Measurements from ENCODE around the gene SCART1.
"Not testable (repeated sequence)": the region's sequence is repeated elsewhere in the genome, so short reads cannot be mapped to it uniquely, and the experiment has no call there.

GRCh38 chr10:133518517-133518916 is 64.8 kb downstream of the SCART1 start:
- TF ChIP-seq, protein P1, sequence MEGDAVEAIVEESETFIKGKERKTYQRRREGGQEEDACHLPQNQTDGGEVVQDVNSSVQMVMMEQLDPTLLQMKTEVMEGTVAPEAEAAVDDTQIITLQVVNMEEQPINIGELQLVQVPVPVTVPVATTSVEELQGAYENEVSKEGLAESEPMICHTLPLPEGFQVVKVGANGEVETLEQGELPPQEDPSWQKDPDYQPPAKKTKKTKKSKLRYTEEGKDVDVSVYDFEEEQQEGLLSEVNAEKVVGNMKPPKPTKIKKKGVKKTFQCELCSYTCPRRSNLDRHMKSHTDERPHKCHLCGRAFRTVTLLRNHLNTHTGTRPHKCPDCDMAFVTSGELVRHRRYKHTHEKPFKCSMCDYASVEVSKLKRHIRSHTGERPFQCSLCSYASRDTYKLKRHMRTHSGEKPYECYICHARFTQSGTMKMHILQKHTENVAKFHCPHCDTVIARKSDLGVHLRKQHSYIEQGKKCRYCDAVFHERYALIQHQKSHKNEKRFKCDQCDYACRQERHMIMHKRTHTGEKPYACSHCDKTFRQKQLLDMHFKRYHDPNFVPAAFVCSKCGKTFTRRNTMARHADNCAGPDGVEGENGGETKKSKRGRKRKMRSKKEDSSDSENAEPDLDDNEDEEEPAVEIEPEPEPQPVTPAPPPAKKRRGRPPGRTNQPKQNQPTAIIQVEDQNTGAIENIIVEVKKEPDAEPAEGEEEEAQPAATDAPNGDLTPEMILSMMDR (IDR thresholded peaks at IDR 0.05): not testable (repeated sequence)
- not testable (repeated sequence) for TF ChIP-seq POLR2A (IDR thresholded peaks at IDR 0.05)

Data from heart left ventricle (tissue), 13 donors.